ENCODE measurements around the gene NDFIP1. TPM values are rescaled to one million over a fixed set of nuclear protein-coding genes. Genes with fewer than 3 reads are reported as not detected.
A peak's percentile ranks its signal among the peaks of the same experiment; 100 is the strongest.
"Not testable (repeated sequence)": the region's sequence is repeated elsewhere in the genome, so short reads cannot be mapped to it uniquely, and the experiment has no call there.

The NDFIP1 gene
- total and polyA plus RNA-seq, 9 donors = 46.8 to 77.2 (median 63.8) TPM

DNA sequence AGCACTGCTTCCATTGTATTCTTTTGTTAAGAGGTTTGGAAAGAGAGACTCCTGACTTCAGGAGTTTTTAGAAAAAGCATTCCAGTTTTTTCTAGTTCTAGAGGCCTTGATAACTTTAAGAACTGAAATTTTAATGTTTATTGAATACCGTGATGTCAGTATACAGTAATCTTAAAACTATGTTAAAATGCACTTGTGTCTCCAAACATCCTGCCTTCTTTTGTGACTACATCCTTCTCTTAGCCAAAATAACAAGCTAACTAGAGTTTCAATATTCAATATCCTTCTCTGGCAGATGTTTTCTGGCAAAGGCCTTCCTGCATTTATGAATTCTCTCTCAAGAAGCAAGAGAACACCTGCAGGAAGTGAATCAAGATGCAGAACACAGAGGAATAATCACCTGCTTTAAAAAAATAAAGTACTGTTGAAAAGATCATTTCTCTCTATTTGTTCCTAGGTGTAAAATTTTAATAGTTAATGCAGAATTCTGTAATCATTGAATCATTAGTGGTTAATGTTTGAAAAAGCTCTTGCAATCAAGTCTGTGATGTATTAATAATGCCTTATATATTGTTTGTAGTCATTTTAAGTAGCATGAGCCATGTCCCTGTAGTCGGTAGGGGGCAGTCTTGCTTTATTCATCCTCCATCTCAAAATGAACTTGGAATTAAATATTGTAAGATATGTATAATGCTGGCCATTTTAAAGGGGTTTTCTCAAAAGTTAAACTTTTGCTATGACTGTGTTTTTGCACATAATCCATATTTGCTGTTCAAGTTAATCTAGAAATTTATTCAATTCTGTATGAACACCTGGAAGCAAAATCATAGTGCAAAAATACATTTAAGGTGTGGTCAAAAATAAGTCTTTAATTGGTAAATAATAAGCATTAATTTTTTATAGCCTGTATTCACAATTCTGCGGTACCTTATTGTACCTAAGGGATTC, 43.1 kb downstream of the NDFIP1 start:
- no peak overlapping the region for H3K4me3 ChIP-seq (ENCODE audit: low read length)
- DNase-seq = peak; percentile 92
- peak overlapping the region; percentile 61 for H3K27ac ChIP-seq (ENCODE audit: low read length)
- peaks cover 12% of the 10 kb centered on the region for H3K36me3 ChIP-seq (ENCODE audit: control insufficient read depth, insufficient read depth, low read length)
- H3K27me3 ChIP-seq (ENCODE audit: control insufficient read depth, insufficient read depth, low read length) = no peaks in the 10 kb centered on the region
- WGBS (ENCODE audit: insufficient coverage) = no CpG with 5 or more reads among the region's 3 CpGs
- no peaks in the 10 kb centered on the region for H3K4me1 ChIP-seq (ENCODE audit: control insufficient read depth, insufficient read depth, low read length)
- H3K9me3 ChIP-seq (replicated peaks; ENCODE audit: control insufficient read depth, low read depth, low read length) = no peaks in the 10 kb centered on the region

GRCh38 chr5:142152384-142152732, 43.8 kb downstream of the NDFIP1 start:
- peak overlapping the region; percentile 26 for H3K27ac ChIP-seq (ENCODE audit: low read length)
- no peak overlapping the region for H3K4me3 ChIP-seq (ENCODE audit: low read length)
- H3K9me3 ChIP-seq (replicated peaks; ENCODE audit: control insufficient read depth, low read depth, low read length) = no peaks in the 10 kb centered on the region
- H3K4me1 ChIP-seq (ENCODE audit: control insufficient read depth, insufficient read depth, low read length) = no peaks in the 10 kb centered on the region
- peak; percentile 61 for DNase-seq
- H3K27me3 ChIP-seq (ENCODE audit: control insufficient read depth, insufficient read depth, low read length) = no peaks in the 10 kb centered on the region
- H3K36me3 ChIP-seq (ENCODE audit: control insufficient read depth, insufficient read depth, low read length) = peaks cover 8% of the 10 kb centered on the region
- no CpG with 5 or more reads among the region's 1 CpG for WGBS (ENCODE audit: insufficient coverage)

GRCh38 chr5:142153674-142154448, 45.3 kb downstream of the NDFIP1 start:
- Histone ChIP-seq H3K36me3 (ENCODE audit: control insufficient read depth, insufficient read depth, low read length) (peaks cover 4% of the 10 kb centered on the region), H3K27ac (ENCODE audit: low read length) (no peak overlapping the region), H3K4me3 (ENCODE audit: low read length) (no peak overlapping the region), H3K27me3 (ENCODE audit: control insufficient read depth, insufficient read depth, low read length) (no peaks in the 10 kb centered on the region), H3K4me1 (ENCODE audit: control insufficient read depth, insufficient read depth, low read length) (no peaks in the 10 kb centered on the region), H3K9me3 (replicated peaks; ENCODE audit: control insufficient read depth, low read depth, low read length) (no peaks in the 10 kb centered on the region)
- DNase-seq = no peak
- WGBS (ENCODE audit: insufficient coverage) = no CpG with 5 or more reads among the region's 12 CpGs

GRCh38 chr5:142154449-142154841, 45.9 kb downstream of the NDFIP1 start:
- H3K27me3 ChIP-seq (ENCODE audit: control insufficient read depth, insufficient read depth, low read length); H3K4me1 ChIP-seq (ENCODE audit: control insufficient read depth, insufficient read depth, low read length); H3K36me3 ChIP-seq (ENCODE audit: control insufficient read depth, insufficient read depth, low read length); H3K9me3 ChIP-seq (replicated peaks; ENCODE audit: control insufficient read depth, low read depth, low read length); H3K27ac ChIP-seq (ENCODE audit: low read length); DNase-seq; H3K4me3 ChIP-seq (ENCODE audit: low read length): not testable (repeated sequence)
- WGBS (ENCODE audit: insufficient coverage) = 100% methylated on average over 5 of the region's 12 CpGs

DNA sequence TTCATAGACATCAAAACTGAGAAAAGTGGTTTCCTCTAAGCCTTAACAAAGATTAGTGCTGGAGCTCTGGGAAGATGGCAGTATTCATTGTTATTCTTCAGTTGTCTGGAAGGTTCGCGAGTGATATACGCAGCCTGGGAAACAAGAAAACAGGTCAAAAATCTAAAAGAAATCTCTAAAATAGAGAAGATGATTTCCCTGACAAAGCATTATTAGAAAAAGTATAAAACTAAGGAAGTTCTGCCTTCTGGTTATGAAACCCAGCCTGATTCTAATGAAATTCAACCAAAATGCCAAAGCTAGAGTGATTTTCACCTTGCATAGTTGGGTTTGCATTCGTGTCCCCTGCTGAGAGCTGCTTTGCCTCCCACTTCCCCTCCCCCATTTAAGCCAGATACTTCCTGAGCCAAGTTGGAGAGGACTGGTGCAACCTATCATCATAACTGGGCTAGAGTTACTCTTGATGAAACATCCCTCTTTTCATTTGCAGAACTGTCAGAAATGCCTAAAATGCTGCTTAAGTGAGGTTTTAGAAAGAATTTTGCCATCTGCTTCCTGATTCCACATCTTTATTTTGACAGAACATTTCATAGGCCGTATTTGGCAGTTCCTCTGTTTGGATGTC, 48.4 kb downstream of the NDFIP1 start:
- DNase-seq = peak; percentile 19
- peaks cover 2% of the 10 kb centered on the region for H3K36me3 ChIP-seq (ENCODE audit: control insufficient read depth, insufficient read depth, low read length)
- no peaks in the 10 kb centered on the region for H3K27me3 ChIP-seq (ENCODE audit: control insufficient read depth, insufficient read depth, low read length)
- H3K27ac ChIP-seq (ENCODE audit: low read length) = no peak overlapping the region
- no peaks in the 10 kb centered on the region for H3K9me3 ChIP-seq (replicated peaks; ENCODE audit: control insufficient read depth, low read depth, low read length)
- H3K4me3 ChIP-seq (ENCODE audit: low read length) = no peak overlapping the region
- no CpG with 5 or more reads among the region's 5 CpGs for WGBS (ENCODE audit: insufficient coverage)
- no peaks in the 10 kb centered on the region for H3K4me1 ChIP-seq (ENCODE audit: control insufficient read depth, insufficient read depth, low read length)

DNA sequence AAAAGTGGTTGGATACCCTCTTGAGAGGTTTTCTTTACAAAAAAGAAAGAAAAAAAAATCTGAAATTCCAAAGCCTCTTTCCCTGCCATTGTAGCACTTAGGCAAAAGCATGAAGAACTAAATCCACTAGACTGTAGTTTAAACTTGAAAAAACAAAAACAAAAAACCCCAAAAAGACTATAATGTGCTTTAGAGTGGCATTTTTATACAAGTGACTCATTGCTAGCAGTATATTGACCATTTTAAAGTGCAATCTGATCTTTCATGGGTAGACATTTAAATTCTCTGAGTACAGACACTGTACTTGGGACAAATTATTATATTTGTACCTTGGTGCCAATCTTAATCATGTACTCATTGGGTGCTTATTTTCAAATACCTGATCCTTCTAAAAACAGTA, 50.8 kb downstream of the NDFIP1 start:
- Histone ChIP-seq H3K4me3 (ENCODE audit: low read length) (no peak overlapping the region), H3K27ac (ENCODE audit: low read length) (no peak overlapping the region), H3K27me3 (ENCODE audit: control insufficient read depth, insufficient read depth, low read length) (no peaks in the 10 kb centered on the region), H3K4me1 (ENCODE audit: control insufficient read depth, insufficient read depth, low read length) (no peaks in the 10 kb centered on the region), H3K9me3 (replicated peaks; ENCODE audit: control insufficient read depth, low read depth, low read length) (no peaks in the 10 kb centered on the region), H3K36me3 (ENCODE audit: control insufficient read depth, insufficient read depth, low read length) (peaks cover 2% of the 10 kb centered on the region)
- DNase-seq = no peak

- Histone ChIP-seq H3K36me3 (ENCODE audit: control insufficient read depth, insufficient read depth, low read length) (no peaks in the 10 kb centered on the region), H3K27ac (ENCODE audit: low read length) (no peak overlapping the region), H3K27me3 (ENCODE audit: control insufficient read depth, insufficient read depth, low read length) (no peaks in the 10 kb centered on the region), H3K4me3 (ENCODE audit: low read length) (no peak overlapping the region), H3K9me3 (replicated peaks; ENCODE audit: control insufficient read depth, low read depth, low read length) (no peaks in the 10 kb centered on the region), H3K4me1 (ENCODE audit: control insufficient read depth, insufficient read depth, low read length) (no peaks in the 10 kb centered on the region)
- WGBS (ENCODE audit: insufficient coverage) = 80% methylated on average over 1 of the region's 5 CpGs
- DNase-seq = no peak
Observed at GRCh38 chr5:142164315-142164714, 55.7 kb downstream of the NDFIP1 start.

DNA sequence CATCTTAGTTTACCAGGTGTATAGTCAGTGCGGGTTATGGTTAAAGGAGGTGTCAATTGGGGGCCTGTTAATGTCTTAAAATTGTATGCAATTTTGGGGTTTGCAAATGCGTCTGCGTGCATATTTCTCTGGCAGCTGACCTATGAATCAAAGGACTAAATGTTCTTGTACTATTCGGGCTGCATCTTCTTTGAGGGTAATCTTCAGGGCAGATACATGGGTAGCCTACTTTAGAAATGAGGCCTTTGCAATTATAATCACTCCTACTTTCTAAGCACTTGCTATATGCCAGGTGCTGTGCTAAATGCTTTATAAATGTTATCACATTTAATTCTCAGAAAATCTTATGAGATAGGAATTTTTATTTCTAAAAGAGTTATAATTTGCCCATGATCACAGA, 58.2 kb downstream of the NDFIP1 start:
- Histone ChIP-seq H3K27ac (ENCODE audit: low read length) (no peak overlapping the region), H3K36me3 (ENCODE audit: control insufficient read depth, insufficient read depth, low read length) (no peaks in the 10 kb centered on the region), H3K4me1 (ENCODE audit: control insufficient read depth, insufficient read depth, low read length) (no peaks in the 10 kb centered on the region), H3K9me3 (replicated peaks; ENCODE audit: control insufficient read depth, low read depth, low read length) (no peaks in the 10 kb centered on the region), H3K4me3 (ENCODE audit: low read length) (no peak overlapping the region), H3K27me3 (ENCODE audit: control insufficient read depth, insufficient read depth, low read length) (no peaks in the 10 kb centered on the region)
- DNase-seq = no peak
- 100% methylated on average over 1 of the region's 4 CpGs for WGBS (ENCODE audit: insufficient coverage)

DNA sequence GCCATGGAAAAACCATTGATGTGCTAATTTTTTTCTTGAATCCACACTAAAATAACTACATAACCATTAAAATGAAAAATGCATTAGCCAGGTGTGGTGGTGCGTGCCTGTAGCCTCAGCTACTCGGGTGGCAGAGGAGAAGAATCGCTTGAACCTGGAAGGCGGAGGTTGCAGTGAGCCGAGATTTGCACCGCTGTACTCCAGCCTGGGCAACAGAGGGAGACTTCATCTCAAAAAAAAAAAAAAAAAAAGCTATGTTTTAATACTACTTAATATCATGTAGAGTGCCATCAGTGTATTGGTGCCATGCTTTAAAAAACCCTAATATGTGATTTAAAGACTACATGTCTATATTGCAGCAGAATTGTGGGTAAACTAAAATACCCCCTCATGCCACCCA, 58.9 kb downstream of the NDFIP1 start:
- Histone ChIP-seq H3K27me3 (ENCODE audit: control insufficient read depth, insufficient read depth, low read length) (no peaks in the 10 kb centered on the region), H3K27ac (ENCODE audit: low read length) (no peak overlapping the region), H3K4me1 (ENCODE audit: control insufficient read depth, insufficient read depth, low read length) (no peaks in the 10 kb centered on the region), H3K9me3 (replicated peaks; ENCODE audit: control insufficient read depth, low read depth, low read length) (no peaks in the 10 kb centered on the region), H3K4me3 (ENCODE audit: low read length) (no peak overlapping the region), H3K36me3 (ENCODE audit: control insufficient read depth, insufficient read depth, low read length) (no peaks in the 10 kb centered on the region)
- WGBS (ENCODE audit: insufficient coverage) = no CpG with 5 or more reads among the region's 6 CpGs
- DNase-seq = no peak

DNA sequence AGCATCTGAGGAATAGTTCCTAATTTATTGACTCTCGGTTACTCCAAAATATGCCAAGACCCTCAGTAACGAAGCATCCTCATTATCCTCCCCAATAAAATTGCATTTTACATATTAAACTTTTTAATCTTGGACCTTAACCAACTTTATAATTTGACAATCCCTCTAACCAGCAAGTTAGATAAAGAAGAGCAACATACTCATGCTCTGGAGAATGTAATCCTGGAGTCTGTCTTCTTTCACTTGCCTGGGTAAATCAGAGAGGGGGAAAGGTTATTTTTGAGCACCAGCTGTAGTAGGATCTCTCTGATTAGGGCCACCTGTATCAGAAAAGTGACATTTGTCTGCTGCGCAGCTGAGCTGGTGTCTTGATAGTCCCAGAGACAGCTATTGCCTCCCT, 59.8 kb downstream of the NDFIP1 start:
- 80% methylated on average over 2 of the region's 3 CpGs for WGBS (ENCODE audit: insufficient coverage)

More for the DNA sequence above, 59.8 kb downstream of the NDFIP1 start:
- Histone ChIP-seq H3K27me3 (ENCODE audit: control insufficient read depth, insufficient read depth, low read length) (no peaks in the 10 kb centered on the region), H3K36me3 (ENCODE audit: control insufficient read depth, insufficient read depth, low read length) (no peaks in the 10 kb centered on the region), H3K4me1 (ENCODE audit: control insufficient read depth, insufficient read depth, low read length) (no peaks in the 10 kb centered on the region), H3K9me3 (replicated peaks; ENCODE audit: control insufficient read depth, low read depth, low read length) (no peaks in the 10 kb centered on the region), H3K27ac (ENCODE audit: low read length) (no peak overlapping the region), H3K4me3 (ENCODE audit: low read length) (no peak overlapping the region)
- DNase-seq = no peak
